SK-N-SH (cell line): ENCODE measurements around the gene PSD2.

ENCODE experiments used
- CTCF ChIP-seq: fragments of 200-600 bp; sonication (generic); IDR thresholded peaks from 2 replicates; pipeline ENCODE4 v1.6.1; 2017; ENCODE audit warnings: antibody characterized with exemption, mild to moderate bottlenecking, moderate library complexity
- FOXM1 ChIP-seq: IDR thresholded peaks from 2 replicates; pipeline ENCODE4 v1.4.0; 2012; ENCODE audit warnings: low read depth, mild to moderate bottlenecking

GRCh38 chr5:139849942-139850341 is 54.3 kb downstream of the PSD2 start:
- TF ChIP-seq CTCF (no peak), FOXM1 (no peak)
